HG02588 (cell line): ENCODE data around the gene GJA3.

Source experiments
- ATAC-seq: cut with Tn5 transposase; IDR thresholded peaks from one replicate; pipeline ENCODE4 v1.9.1; 2021; ENCODE audit warnings: mild to moderate bottlenecking, moderate library complexity; ENCODE audit not compliant: unreplicated experiment

Gene GJA3

GRCh38 chr13:20099319-20099718, 61.5 kb downstream of the GJA3 start:
- no peak for ATAC-seq

- no peak for ATAC-seq
These were observed 66.9 kb downstream of the GJA3 start for GRCh38 chr13:20093951-20094350.

- ATAC-seq, result no peak
These were observed 70.5 kb downstream of the GJA3 start for GRCh38 chr13:20090349-20090748.
